KMS-11 (cell line): ENCODE data around the gene BTBD19.

Experiments
- H2AFZ ChIP-seq: fragments of 200-600 bp; sonication (generic); 2 replicates; pipeline ENCODE4 v1.6.1; 2016; ENCODE audit warnings: antibody characterized with exemption, mixed run types, low read depth
- H3K27ac ChIP-seq: fragments of 200-600 bp; sonication (generic); 2 replicates; pipeline ENCODE4 v1.6.1; 2016; ENCODE audit warnings: mild to moderate bottlenecking, mixed run types
- H3K27me3 ChIP-seq: fragments of 200-600 bp; sonication (generic); 2 replicates; pipeline ENCODE4 v1.6.1; 2017; ENCODE audit warnings: mild to moderate bottlenecking, low read depth, mixed run types, moderate library complexity; ENCODE audit not compliant: insufficient read depth
- H3K36me3 ChIP-seq: fragments of 200-600 bp; sonication (generic); 2 replicates; pipeline ENCODE4 v1.6.1; 2017; ENCODE audit warnings: mild to moderate bottlenecking, mixed run types; ENCODE audit not compliant: insufficient read depth
- H3K4me1 ChIP-seq: fragments of 200-600 bp; sonication (generic); 2 replicates; pipeline ENCODE4 v1.6.1; 2016; ENCODE audit warnings: mild to moderate bottlenecking, low read depth, mixed run types; ENCODE audit not compliant: poor library complexity, severe bottlenecking
- H3K4me2 ChIP-seq: fragments of 200-600 bp; sonication (generic); 2 replicates; pipeline ENCODE4 v1.7.0; 2016; ENCODE audit warnings: mild to moderate bottlenecking, mixed run types
- H3K4me3 ChIP-seq: fragments of 200-600 bp; sonication (generic); IDR thresholded peaks from 2 replicates; pipeline ENCODE4 v1.6.1; 2017; ENCODE audit warnings: low read depth, low read length, mixed read lengths; ENCODE audit not compliant: insufficient read depth
- H3K79me2 ChIP-seq: fragments of 200-600 bp; sonication (generic); 2 replicates; pipeline ENCODE4 v1.6.1; 2016; ENCODE audit warnings: low read depth, mixed run types; ENCODE audit not compliant: insufficient read depth
- H3K9ac ChIP-seq: fragments of 200-600 bp; sonication (generic); 2 replicates; pipeline ENCODE4 v1.6.1; 2016; ENCODE audit warnings: mild to moderate bottlenecking, mixed run types
- H4K20me1 ChIP-seq: fragments of 200-600 bp; sonication (generic); 2 replicates; pipeline ENCODE4 v1.6.1; 2016; ENCODE audit warnings: mild to moderate bottlenecking, mixed run types; ENCODE audit not compliant: insufficient read depth
- CTCF ChIP-seq: fragments of 200-600 bp; sonication (generic); conservative IDR thresholded peaks from 2 replicates; pipeline ENCODE4 v1.6.1; 2017; ENCODE audit warnings: low read depth, mild to moderate bottlenecking, antibody characterized with exemption, low read length, moderate library complexity, mixed read lengths

The BTBD19 gene

GRCh38 chr1:44839576-44839975 lies 31.3 kb downstream of the BTBD19 start:
- Histone ChIP-seq H3K36me3 (no peaks in the 10 kb centered on the region), H3K27ac (no peak overlapping the region), H2AFZ (no peak overlapping the region), H3K4me1 (peaks cover 8% of the 10 kb centered on the region), H3K79me2 (no peaks in the 10 kb centered on the region), H4K20me1 (no peaks in the 10 kb centered on the region), H3K27me3 (no peaks in the 10 kb centered on the region), H3K4me3 (no peak overlapping the region), H3K4me2 (no peak overlapping the region), H3K9ac (no peak overlapping the region)
- no peak for TF ChIP-seq CTCF

GRCh38 chr1:44842486-44842861 lies 34.2 kb downstream of the BTBD19 start:
- Histone ChIP-seq H3K27ac (no peak overlapping the region), H3K27me3 (no peaks in the 10 kb centered on the region), H3K4me1 (no peaks in the 10 kb centered on the region), H2AFZ (no peak overlapping the region), H3K9ac (no peak overlapping the region), H3K36me3 (no peaks in the 10 kb centered on the region), H3K4me2 (no peak overlapping the region), H3K79me2 (no peaks in the 10 kb centered on the region), H3K4me3 (no peak overlapping the region), H4K20me1 (no peaks in the 10 kb centered on the region)
- TF ChIP-seq CTCF, result no peak

- H3K4me3 ChIP-seq, result no peak within 1 kb of the TSS
- H3K27me3 ChIP-seq, result no peaks in the 10 kb centered on the region
- no peaks in the 10 kb centered on the region for H3K36me3 ChIP-seq
- H3K27ac ChIP-seq, result no peak within 1 kb of the TSS
- H3K79me2 ChIP-seq, result no peaks in the 10 kb centered on the region
- TF ChIP-seq CTCF, result no peak
- H3K9ac ChIP-seq, result no peak within 1 kb of the TSS
- H2AFZ ChIP-seq, result no peak within 1 kb of the TSS
- no peaks in the 10 kb centered on the region for H3K4me1 ChIP-seq
- H3K4me2 ChIP-seq, result no peak within 1 kb of the TSS
- H4K20me1 ChIP-seq, result no peaks in the 10 kb centered on the region
Measured at GRCh38 chr1:44842862-44843655, 34.7 kb downstream of the BTBD19 start, which contains the start of gene PTCH2. TSS of gene PTCH2 (minus strand) at chr1:44843253. CDS start at chr1:44842932, 321 bp downstream.

- no peak overlapping the region for H3K9ac ChIP-seq
- no peaks in the 10 kb centered on the region for H3K79me2 ChIP-seq
- no peaks in the 10 kb centered on the region for H4K20me1 ChIP-seq
- no peak overlapping the region for H3K27ac ChIP-seq
- H3K36me3 ChIP-seq, result no peaks in the 10 kb centered on the region; the same call in 1 of the 2 replicates
- H3K4me1 ChIP-seq, result no peaks in the 10 kb centered on the region
- H3K4me2 ChIP-seq, result no peak overlapping the region
- no peaks in the 10 kb centered on the region for H3K27me3 ChIP-seq
- H2AFZ ChIP-seq, result no peak overlapping the region
- TF ChIP-seq CTCF, result no peak
- H3K4me3 ChIP-seq, result no peak overlapping the region
Measured at GRCh38 chr1:44846985-44847384, 38.7 kb downstream of the BTBD19 start.
